ENCODE results near the gene SCN1B. TPM values are rescaled to one million over a fixed set of nuclear protein-coding genes. Genes with fewer than 3 reads are reported as not detected.

SCN1B gene
- total RNA-seq, 1 donor from 2014 or later, result 5.8 TPM

DNA sequence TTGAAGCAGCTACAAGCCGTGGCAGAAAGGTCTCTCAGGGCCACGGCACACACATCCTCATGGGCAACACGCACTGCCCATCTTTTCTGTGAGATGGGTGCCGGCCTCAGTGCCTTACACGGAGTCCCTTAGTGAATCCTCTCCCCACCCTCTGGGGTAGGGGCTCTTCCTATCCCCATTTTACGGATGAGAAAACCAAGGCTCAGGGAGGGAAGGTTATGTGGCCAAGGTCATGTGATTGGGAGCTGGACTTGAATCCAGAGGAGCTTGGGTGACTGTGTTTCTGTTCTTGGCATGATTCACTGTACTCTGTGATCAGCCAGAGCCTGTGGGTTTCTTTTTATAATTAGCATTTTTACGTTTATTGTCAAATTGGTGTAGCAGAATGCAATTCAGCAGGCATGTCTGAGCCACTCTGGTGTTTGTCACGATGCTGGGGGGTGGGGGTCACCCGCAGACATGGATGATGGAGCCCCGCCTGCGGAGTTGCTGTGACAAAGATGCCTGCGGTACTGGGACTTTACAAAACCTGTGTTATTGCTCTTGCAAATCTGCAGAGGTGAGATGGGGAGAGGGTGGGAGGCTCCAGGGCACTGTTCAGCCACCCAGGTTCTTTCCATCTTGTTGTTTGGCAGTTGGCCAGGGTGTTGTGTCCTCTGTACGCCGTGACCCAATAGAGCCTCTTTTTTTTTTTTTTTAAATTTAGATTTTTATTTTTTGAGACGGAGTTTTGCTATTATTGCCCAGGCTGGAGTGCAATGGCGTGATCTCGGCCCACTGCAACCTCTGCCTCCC, 4.5 kb downstream of the SCN1B start:
- Mint-ChIP-seq H3K4me1 (ENCODE audit: low read depth) (peaks cover 6% of the 10 kb centered on the region), H3K27ac (ENCODE audit: unreplicated experiment) (no peak overlapping the region), H3K9me3 (ENCODE audit: low read depth) (no peaks in the 10 kb centered on the region), H3K36me3 (ENCODE audit: low read depth) (peaks cover 1% of the 10 kb centered on the region), H3K4me3 (ENCODE audit: unreplicated experiment) (no peak overlapping the region), H3K27me3 (ENCODE audit: low read depth) (no peaks in the 10 kb centered on the region)
- no peak for DNase-seq (ENCODE audit: low spot score)
- TF ChIP-seq, protein P1, sequence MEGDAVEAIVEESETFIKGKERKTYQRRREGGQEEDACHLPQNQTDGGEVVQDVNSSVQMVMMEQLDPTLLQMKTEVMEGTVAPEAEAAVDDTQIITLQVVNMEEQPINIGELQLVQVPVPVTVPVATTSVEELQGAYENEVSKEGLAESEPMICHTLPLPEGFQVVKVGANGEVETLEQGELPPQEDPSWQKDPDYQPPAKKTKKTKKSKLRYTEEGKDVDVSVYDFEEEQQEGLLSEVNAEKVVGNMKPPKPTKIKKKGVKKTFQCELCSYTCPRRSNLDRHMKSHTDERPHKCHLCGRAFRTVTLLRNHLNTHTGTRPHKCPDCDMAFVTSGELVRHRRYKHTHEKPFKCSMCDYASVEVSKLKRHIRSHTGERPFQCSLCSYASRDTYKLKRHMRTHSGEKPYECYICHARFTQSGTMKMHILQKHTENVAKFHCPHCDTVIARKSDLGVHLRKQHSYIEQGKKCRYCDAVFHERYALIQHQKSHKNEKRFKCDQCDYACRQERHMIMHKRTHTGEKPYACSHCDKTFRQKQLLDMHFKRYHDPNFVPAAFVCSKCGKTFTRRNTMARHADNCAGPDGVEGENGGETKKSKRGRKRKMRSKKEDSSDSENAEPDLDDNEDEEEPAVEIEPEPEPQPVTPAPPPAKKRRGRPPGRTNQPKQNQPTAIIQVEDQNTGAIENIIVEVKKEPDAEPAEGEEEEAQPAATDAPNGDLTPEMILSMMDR (IDR thresholded peaks at IDR 0.05), result no peak

DNA sequence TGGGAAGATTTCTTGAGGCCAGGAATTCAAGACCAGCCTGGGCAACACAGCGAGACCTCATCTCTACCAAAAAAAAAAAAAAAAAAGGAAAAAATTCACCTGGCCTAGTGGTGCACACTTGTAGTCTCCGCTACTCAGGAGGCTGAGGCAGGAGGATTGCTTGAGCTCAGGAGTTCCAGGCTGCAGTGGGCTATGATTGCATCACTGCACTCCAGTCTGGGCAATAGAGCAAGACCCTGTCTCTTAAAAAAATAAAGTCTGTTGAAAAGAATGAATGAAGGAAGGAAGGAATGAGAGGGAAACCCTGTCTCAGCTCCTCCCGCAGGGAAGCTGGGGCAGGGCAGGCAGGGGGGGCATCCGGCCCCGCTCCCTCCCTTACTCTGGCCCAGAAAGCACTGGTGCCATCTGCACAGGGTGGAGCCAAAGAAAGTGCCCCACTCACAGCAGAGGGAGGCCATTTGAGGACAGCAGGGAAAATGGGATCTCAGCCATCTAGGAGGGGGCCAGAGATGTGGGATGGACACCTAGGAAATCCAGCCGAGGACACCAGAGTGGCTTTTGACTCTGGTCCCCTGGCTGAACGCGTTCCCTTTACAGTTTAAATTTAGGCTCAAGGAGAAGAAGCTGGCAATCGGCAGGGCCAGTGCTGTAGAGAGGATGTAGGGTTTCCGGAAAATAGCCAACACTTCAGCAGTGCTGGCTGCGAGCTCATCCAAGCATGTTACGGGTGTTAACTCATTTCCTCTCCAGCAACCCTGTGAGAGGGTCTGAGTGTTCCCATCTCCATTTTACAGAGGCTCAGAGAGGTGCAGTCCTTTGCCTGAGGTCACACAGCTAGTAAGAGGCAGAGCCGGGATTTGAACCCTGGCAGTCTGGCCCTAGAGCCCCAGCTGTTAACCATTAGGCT, 7.7 kb downstream of the SCN1B start:
- DNase-seq (ENCODE audit: low spot score), result no peak
- Mint-ChIP-seq H3K27me3 (ENCODE audit: low read depth) (no peaks in the 10 kb centered on the region), H3K4me3 (ENCODE audit: unreplicated experiment) (no peak overlapping the region), H3K27ac (ENCODE audit: unreplicated experiment) (no peak overlapping the region), H3K36me3 (ENCODE audit: low read depth) (peaks cover 1% of the 10 kb centered on the region), H3K9me3 (ENCODE audit: low read depth) (no peaks in the 10 kb centered on the region), H3K4me1 (ENCODE audit: low read depth) (peaks cover 9% of the 10 kb centered on the region)
- TF ChIP-seq, protein P1 (IDR thresholded peaks at IDR 0.05), result no peak

DNA sequence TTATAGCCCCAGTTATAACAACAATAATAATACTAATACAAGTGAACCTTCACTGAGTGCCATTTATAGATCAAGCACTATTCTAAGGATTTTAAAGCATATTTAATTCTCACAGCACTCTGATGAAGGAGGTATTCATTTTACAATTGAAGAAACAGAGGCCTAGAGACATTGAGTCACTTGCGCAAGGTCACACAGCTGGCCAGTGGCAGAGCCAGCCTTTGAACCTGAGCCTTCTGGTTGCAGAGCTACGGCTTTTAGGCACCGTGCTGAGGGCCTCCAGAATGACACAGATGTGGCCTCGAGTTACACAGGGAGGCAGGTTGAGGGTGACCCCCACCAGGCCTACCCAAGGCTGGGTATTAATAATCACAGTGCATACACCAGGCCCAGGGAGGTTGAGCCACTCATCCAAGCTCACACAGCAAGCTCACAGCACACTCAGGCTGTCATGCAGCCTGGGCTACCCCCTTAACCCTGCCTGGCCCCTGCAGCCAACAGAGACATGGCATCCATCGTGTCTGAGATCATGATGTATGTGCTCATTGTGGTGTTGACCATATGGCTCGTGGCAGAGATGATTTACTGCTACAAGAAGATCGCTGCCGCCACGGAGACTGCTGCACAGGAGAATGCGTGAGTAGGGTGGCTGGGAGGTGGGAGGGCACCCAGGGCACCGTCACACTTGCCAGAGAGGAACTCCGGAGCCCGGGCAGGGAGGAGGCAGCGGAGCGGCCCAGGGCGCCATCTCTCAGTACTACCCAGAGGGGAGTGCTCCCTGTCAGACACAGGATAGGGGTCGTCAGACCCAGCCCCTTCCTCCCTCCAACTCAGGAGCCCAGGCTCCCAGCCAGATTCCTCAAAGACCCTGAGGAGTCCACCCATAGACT, 8.6 kb downstream of the SCN1B start:
- Mint-ChIP-seq H3K27me3 (ENCODE audit: low read depth) (no peaks in the 10 kb centered on the region), H3K27ac (ENCODE audit: unreplicated experiment) (no peak overlapping the region), H3K36me3 (ENCODE audit: low read depth) (peaks cover 1% of the 10 kb centered on the region), H3K4me1 (ENCODE audit: low read depth) (peaks cover 9% of the 10 kb centered on the region), H3K9me3 (ENCODE audit: low read depth) (no peaks in the 10 kb centered on the region), H3K4me3 (ENCODE audit: unreplicated experiment) (no peak overlapping the region)
- TF ChIP-seq, protein P1 (IDR thresholded peaks at IDR 0.05), result no peak
- DNase-seq (ENCODE audit: low spot score), result no peak

DNA sequence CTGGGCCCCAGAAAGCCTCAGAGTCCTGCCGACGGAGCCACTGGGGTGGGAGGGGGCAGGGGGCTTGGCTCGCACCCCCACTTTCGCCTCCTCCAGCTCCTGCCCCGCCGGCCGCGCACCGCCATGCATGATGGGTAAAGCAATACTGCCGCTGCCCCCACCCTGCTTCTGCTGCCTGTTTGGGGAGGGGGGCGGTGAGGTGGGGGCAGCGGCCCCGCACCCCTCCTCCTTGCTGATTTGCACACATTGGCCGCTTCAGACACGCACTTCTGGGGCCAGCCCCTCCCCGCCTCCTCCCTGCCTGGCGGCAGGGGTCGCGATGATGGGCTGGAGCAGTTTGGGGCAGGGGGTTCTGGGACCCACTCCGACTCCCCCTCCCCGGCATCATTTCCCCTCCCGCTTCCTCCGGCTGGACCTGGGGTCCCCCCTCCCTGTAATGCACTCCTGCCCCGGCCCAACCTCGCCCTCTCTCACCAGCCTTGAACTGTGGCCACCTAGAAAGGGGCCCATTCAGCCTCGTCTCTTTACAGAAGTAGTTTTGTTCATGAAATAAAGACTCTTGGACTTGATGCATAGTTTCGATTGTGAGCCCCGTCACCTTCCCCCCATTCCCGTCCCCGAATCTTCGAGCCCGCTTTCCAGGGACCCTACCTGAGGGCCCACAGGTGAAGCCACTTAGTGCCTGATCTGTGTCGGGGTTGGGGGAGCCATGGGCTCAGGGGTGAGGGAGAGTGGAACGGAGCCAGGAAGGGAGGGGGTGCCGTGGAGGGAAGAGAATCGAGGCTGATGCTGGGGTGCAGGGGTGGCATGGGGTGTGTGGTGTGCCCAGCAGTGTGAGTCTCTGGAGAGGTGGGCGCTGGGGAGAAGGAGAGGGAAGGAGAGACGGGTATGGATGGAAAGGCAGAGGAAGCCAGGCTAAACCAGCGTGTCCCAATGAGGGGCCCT, 9.9 kb downstream of the SCN1B start:
- peaks cover 9% of the 10 kb centered on the region for H3K4me1 Mint-ChIP-seq (ENCODE audit: low read depth)
- no peak overlapping the region for H3K27ac Mint-ChIP-seq (ENCODE audit: unreplicated experiment)
- no peaks in the 10 kb centered on the region for H3K27me3 Mint-ChIP-seq (ENCODE audit: low read depth)
- no peak for DNase-seq (ENCODE audit: low spot score)
- H3K36me3 Mint-ChIP-seq (ENCODE audit: low read depth), result no peaks in the 10 kb centered on the region
- no peaks in the 10 kb centered on the region for H3K9me3 Mint-ChIP-seq (ENCODE audit: low read depth)
- TF ChIP-seq, protein P1 (IDR thresholded peaks at IDR 0.05), result no peak
- H3K4me3 Mint-ChIP-seq (ENCODE audit: unreplicated experiment), result no peak overlapping the region

Measured in chondrocyte (in vitro differentiated cells).